GM19193 (cell line): ENCODE results near the gene TP53INP2.

Source experiments
- POLR2A ChIP-seq: IDR thresholded peaks from 4 replicates; pipeline ENCODE4 v1.6.1; 2011; ENCODE audit not compliant: insufficient read depth, insufficient read length; ENCODE audit errors: extremely low read depth

The TP53INP2 gene

DNA sequence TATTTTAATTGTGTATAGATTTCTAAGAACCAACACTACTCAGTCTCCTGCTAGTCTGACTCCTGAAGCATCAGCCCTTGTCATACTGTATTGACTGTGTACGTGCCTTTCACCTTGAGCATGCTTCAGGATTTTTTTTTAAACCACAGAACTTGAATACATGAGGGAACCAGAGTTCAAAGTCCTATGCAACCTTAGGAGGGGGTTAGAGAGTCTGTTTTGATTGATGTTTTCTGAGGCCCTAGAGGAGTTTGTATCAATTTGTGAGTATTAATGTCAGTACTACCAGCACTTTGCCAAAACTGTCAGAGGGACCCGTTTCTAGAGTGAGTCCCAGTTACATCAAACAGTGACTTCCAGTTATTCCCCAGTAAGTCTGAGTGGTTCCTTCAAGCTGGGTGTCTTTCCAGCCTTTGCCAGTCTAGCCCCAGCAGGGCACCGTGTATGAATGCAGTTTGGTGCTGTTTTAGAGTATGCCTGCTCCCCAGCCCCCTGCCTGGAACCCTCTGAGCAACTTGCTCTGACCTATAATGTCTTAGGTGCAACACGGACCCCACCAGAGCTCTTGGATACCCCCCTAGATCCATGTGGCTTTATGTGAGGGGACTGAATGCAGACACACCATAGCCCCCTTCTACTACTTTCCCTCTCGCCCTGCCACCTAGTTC lies 8.5 kb downstream of the TP53INP2 start:
- no peak for TF ChIP-seq POLR2A

DNA sequence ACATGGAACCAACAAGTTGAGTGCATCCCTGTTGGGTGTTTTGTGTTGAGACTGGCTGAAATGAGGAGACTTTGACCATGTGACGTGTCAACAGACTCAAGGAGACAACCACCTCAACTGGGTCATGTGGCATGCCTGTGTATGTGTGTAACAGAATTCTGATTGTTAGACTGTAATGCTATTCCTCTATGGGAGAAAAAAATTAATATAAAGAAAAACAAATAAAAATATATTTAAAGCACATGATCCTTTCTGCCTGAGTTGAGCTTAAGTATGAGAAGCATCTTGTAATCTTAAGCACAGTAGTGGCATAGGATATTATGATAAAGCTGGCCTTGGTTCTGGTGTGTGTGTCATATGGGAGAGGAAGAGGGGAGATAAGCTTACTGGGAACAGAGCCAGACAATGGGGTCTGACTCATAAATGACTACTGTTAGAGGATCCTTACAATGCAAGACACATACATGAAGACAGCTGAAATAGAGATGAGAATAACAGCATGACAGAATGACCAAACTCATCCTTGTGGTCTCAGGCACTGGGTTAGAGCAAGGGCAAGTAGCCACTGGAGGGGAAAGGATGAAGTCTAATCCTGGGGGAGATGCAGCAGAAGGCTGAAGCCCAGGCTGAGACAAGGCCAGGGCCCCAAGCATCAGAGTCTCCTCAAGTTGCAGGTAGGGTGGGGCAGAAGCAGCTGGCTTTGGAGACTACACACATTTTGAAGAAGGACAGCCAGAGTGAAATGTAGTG lies 9.2 kb downstream of the TP53INP2 start:
- no peak for TF ChIP-seq POLR2A

DNA sequence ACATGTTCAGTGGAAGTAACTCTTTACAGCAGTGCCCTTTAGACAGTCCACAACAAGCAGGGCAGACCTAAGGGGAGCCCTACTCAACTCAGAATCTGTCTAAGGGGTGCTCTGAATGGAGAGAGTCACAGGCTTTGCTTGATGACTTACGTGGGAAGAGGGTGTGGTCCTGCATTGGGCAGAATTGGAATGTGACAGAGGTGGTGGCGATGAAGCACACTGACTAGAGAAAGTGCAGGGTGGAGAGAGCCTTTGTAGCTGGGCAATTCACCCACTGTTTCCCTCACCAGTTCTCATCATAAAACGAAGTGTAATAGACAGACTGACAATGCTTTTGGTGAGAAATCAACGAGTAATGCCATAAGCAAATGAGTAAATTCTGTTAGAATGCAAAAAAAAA lies 11.2 kb downstream of the TP53INP2 start:
- TF ChIP-seq POLR2A, result no peak

DNA sequence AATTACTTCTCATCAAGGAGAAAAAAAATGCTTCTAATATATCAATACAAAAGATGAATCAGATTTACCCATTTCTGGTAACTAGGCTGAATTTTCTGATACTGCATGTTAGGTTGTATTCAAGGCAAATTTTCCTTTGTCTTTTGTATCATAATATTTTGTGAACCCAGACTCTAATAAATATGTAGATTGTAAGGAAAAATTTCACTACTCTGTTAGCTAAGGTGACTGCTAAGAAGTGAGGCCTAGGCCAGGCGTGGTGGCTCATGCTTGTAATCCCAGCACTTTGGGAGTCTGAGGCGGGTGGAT lies 12.7 kb downstream of the TP53INP2 start:
- TF ChIP-seq POLR2A, result no peak

DNA sequence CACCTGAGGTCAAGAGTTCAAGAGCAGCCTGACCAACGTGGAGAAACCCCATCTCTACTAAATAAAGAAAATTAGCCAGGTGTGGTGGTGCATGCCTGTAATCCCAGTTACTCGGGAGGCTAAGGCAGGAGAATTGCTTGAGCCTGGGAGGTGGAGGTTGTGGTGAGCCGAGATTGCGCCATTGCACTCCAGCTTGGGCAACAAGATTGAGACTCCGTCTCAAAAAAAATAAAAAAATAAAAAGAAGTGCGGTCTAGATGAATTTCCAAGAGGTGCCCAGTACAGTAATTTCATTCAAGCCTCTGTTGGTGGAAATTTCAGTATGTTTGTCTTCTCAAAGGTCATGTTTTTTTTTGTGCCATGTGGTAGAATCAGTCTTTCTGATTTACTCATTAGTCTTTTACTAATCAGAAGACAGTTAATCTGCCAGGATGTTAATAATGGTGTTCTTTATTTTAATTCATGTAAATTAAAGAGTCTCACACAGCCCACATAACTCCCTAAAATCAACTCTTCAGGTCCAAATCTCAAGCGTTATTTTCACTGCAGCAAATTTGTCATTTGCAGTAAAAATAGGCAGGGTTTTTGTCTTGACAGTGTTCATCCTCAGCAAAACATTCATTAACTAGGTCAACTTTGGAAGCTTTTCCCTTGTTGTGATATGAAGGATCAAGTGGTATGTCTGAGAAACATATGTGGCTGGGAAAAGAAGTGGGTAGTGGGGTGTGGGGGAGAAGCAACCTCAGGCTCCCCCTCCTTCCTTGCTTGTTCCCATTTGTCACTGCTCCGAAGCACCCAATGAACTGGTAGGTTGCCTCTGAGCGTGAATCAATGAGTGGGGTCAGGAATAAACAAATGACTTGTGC lies 13.3 kb downstream of the TP53INP2 start:
- no peak for TF ChIP-seq POLR2A

DNA sequence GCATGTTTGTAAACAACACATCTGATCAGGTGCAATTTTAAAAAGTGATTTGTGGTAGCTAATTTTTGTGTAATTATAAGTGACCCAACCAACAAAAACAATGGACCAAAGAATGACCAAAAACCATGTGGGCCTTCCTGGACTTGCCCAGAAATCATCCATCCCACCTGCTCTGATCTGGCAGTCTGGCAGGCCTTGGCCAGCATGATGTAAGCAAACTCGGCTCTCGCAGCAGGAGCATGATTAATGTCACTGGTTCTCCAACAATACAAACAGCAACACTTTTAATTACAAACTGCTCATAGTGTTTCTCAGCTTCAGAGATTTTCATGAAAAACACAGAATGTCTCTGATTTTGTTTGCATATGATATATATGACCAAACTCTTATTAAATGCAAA lies 16.1 kb downstream of the TP53INP2 start:
- no peak for TF ChIP-seq POLR2A

DNA sequence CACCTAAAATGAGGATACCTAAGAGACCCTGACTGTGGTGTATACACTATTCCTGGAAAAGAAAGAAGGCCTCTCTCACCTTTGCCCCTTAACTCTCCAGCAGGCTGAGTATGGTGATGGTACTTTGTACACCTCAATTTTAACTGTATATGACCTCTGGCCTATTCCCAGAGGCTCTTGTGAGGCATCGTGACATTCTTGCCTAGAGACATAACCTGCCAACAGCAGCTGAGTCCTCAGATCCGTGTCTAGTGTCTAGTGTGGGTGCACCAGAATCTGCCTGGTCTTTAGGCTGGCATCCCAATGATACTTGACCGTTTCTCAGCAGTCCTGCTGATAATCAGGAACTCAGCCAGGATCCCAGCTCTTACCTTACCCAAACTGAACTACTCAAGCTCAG lies 20.0 kb downstream of the TP53INP2 start:
- TF ChIP-seq POLR2A, result no peak

DNA sequence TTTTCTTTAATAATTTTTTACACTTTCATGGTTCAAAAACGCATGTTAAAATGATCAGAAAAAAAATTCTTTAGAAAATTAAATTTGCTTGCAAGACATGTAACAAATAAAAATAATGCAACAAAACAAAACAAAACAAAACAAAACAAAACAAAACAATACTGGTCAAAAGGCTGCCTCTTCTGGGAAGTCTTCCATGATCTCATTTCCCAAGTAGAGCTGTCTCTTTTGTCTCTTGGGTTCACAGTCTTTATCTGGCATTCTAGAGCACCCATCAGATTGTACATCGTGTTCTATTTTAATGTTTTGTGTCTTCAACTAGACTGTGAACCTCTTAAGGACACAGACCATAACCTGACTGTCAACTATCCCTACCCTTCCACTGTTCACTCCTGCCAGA lies 25.3 kb downstream of the TP53INP2 start:
- TF ChIP-seq POLR2A, result no peak

DNA sequence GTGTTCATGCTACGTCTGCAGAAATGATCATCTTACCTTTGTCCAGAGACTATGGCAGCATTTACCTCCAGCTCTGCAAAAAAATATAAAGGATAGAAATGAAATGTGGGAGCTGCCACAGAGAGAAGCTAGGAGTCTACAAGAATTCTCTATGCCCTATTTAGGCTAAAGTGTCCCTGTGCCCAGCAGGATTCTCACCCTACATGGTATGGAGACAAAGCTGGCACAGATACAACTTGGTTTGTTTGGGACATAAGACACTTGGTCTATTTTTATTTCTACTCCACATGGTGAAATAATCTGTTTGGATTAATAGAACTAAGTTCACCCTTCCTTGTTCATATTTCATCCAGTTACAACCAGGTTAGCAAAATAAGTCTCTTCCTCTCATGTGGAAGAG lies 28.4 kb downstream of the TP53INP2 start:
- no peak for TF ChIP-seq POLR2A

GRCh38 chr20:34736106-34736735 lies 32.1 kb downstream of the TP53INP2 start:
- TF ChIP-seq POLR2A, result no peak

DNA sequence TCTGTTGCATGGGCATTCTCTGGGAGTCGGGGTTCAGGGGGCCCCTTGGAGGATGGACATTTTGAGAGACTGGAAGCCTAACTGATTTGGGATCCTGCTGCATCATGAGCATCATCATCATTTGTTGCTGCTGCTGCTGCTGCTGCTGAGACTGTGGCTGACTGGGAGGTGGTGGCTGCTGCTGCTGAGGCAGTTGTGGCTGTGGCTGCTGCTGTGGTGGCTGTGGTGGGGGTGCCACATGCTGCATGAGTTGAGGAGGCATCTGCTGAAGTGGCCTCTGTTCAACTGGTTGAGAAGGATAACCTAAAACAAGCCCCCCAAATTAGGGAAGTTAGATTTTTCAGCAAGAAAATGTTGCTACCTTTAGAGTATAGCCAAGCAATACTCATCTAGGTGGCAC lies 38.9 kb downstream of the TP53INP2 start:
- TF ChIP-seq POLR2A, result no peak

DNA sequence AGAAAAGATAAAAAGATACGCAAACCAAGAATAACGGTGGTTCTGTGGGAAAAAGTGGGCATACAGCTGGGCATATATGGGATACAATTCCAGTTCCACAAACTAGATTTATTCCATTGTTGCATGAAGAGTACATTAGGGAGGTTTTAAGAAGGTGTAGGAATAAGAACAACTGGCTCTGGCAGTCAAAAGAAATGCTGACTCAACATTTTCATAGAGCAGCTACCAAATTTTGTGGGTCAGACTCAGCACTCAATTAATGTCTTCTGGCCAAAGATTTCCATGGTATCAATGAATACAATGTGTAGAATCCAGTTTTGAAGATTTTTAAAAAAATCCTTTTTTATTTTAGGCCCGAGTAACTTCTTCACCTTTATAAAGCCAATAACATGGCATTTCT lies 40.2 kb downstream of the TP53INP2 start:
- TF ChIP-seq POLR2A, result no peak

GRCh38 chr20:34744847-34745246 lies 40.7 kb downstream of the TP53INP2 start:
- no peak for TF ChIP-seq POLR2A

DNA sequence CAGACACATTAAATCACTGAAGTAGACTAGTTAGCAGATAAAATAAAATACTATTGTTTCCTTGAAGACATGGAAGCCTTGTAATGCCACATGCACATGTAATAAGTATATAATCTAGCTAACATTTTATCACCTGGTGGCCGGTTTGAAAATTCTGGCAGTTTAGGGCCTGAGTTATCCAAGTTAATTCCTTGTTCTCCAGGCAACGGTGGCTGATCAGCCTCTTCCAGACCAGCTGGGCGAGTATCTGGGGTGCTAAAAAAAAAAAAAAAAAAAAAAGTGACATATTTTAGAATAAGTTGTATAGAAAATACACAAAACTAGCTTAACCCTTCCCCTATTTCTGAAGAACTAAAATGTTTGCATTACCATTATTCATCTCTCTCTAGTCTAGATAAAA lies 42.5 kb downstream of the TP53INP2 start:
- TF ChIP-seq POLR2A, result no peak

- TF ChIP-seq POLR2A, result no peak
These were observed 43.3 kb downstream of the TP53INP2 start for GRCh38 chr20:34747479-34747878.
